LNCAP (cell line): Measurements from ENCODE around the gene ADAT3.
"Not testable (repeated sequence)": the region's sequence is repeated elsewhere in the genome, so short reads cannot be mapped to it uniquely, and the experiment has no call there.

Source experiments
- TF ChIP-seq, protein P1 (sequence below): fragments of 450-650 bp; IDR thresholded peaks from 2 replicates; pipeline ENCODE4 v1.5.1; 2017; ENCODE audit warnings: mild to moderate bottlenecking

ADAT3 gene

DNA sequence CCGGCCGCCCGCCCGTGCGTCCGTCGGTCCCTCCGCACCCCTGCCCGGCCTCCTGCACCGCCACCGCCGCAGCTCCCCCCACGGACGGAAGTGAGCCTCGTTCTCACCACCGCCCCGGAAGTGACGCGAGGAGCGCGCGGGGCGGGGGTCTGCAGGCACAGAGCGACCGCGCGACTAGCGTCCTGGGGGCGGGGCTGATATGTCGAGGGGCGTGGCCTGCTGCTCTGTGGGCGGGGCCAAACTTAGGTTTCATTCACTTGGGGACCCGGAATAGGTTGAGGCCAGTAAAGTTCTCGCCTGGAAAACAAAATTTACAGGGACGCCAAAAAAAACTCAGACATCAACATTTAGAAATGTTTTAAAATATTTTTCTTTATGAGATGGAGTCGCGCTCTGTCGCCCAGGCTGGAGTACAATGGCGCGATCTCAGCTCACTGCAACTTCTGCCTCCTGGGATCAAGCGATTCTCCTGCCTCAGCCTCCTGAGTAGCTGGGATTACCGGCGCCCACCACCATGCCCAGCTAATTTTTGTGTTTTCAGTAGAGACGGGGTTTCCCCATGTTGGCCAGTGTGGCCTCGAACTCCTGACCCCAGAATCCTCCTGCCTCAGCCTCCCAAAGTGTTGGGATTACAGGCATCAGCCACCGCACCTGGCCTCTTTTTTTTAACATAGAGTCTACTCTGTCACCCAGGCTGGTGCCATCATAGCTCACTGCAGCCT, 19.6 kb upstream of the ADAT3 start, which contains the start of gene ABHD17A:
Gene ABHD17A (minus strand): TSS at position 99 of the 722 bp plus-strand sequence. CDS start 3,930 bp downstream, outside the sequence.
- TF ChIP-seq, protein P1, sequence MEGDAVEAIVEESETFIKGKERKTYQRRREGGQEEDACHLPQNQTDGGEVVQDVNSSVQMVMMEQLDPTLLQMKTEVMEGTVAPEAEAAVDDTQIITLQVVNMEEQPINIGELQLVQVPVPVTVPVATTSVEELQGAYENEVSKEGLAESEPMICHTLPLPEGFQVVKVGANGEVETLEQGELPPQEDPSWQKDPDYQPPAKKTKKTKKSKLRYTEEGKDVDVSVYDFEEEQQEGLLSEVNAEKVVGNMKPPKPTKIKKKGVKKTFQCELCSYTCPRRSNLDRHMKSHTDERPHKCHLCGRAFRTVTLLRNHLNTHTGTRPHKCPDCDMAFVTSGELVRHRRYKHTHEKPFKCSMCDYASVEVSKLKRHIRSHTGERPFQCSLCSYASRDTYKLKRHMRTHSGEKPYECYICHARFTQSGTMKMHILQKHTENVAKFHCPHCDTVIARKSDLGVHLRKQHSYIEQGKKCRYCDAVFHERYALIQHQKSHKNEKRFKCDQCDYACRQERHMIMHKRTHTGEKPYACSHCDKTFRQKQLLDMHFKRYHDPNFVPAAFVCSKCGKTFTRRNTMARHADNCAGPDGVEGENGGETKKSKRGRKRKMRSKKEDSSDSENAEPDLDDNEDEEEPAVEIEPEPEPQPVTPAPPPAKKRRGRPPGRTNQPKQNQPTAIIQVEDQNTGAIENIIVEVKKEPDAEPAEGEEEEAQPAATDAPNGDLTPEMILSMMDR = not testable (repeated sequence)

DNA sequence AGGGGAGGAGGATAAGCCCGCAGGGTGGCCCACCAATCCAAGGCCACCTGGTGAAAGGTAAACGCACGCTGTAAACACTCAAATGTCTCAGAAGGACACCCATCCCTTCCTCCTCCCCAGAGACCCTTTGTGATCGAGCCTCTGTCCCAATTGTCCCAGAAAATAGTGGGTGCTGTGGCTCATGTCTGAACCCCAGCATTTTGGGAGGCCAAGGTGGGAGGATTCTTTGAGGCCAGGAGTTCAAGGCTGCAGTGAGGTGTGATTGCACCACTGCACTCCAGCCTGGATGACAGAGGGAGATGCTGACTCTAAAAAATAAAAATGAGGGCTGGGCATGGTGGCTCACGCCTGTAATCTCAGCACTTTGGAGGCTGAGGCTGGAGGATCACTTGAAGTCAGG, 16.8 kb upstream of the ADAT3 start:
- TF ChIP-seq, protein P1 = no peak

DNA sequence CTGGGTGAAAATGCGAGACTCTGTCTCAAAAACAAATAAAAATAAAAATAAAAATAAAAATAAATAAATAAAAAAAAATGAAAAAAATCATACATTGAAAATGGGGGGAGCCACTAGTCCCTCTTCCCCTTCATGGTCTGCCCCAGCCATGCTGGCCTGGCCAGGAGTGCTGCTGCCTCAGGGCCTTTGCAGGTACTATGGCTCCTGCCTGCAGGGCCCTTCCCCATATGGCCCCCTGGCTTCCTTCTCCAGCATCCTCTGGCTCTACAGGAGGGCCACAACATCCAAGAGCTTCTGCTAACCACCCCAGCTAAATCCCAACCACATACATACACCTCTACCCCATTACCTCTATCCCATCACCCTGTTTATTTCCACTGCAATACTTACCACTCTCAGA, 15.3 kb upstream of the ADAT3 start:
- TF ChIP-seq, protein P1 = no peak

DNA sequence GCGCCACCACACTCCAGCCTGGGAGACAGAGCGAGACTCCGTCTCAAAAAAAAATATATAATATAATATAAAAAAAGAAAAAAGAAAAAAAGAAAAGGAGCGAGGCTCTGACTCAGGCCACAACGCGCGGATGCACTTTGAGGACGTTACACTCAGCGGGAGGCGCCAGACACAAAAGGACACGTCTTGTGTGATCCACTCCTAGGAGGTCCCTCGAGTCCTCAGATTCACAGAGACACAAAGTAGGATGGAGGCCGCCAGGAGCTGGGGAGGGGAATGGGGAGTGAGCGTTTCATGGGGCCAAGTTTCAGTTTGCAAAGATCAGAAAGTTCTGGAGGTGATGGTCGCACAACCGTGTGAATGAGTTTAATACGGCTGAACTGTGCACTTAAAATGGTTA, 11.4 kb upstream of the ADAT3 start:
- TF ChIP-seq, protein P1 = no peak

DNA sequence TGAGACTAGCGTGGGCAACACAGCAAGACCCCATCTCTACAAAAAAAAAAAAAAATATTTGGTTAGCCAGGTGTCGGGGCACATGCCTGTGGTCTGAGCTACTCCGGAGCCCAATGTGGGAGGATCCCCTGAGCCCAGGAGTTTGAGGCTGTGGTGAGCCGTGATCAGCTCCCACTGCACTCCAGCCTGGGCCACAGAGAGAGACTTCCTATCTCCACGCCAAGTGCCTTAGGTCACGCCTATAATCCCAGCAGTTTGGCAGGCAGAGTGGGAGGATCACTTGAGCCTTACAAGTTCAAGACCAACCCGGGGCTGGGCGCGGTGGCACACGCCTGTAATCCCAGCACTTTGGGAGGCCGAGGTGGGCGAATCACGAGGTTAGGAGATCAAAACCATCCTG, 8.7 kb upstream of the ADAT3 start:
- TF ChIP-seq, protein P1 = no peak

DNA sequence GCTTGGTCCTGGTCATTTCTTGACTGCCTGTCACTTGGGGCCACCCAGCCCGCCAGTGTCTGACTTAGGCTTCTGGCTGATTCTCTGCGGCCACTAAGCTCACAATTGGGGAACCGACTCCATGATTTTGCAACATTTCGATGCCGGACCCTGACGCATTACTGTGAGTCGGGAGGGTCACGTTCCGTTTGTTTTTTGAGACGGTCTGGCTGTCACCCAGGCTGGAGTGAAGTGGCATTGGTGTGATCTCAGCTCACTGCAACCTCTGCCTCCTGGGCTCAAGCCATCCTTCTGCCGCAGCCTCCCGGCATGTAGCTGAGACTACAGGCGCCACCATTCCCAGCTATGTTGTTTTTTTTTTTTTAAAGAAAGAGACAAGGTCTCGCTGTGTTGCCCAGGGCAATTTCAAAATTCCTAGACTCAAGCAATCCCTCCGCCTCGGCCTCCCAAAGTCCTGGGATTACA, 3.2 kb upstream of the ADAT3 start:
- TF ChIP-seq, protein P1 = no peak

DNA sequence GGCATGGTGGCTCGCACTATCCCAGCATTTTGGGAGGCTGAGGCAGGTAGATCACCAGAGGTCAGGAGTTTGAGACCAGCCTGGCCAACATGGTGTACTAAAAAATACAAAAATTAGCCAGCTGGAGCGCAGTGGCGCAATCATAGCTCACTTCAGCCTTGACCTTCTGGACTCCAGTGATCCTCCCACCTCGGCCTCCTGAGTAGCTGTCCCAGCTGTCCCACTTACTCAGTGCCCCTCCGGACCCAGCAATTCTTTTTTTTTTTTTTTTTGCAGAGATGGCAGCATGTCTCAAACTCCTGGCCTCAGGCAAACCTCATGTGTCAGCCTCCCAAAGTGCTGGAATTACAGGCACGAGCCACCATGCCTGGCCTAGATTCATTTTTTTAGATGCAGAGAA, 2.3 kb upstream of the ADAT3 start:
- TF ChIP-seq, protein P1 = no peak

DNA sequence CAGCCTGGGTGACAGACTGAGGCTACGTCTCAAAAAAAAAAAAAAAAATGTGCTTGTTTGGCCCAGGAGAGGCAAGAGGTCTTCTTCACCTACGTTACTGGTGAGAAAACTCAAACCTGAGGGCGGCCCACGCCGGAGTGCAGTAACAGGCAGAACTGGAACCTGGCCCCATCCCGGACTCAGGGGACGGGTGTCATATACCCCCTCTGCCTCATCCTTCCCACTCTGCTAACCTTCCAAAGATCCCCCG, 414 bp upstream of the ADAT3 start:
- TF ChIP-seq, protein P1 = no peak
